DOHH2 (cell line): ENCODE measurements around the gene AIF1L.

Experiments used
- EZH2phosphoT487 ChIP-seq: fragments of 200-600 bp; sonication (generic); IDR thresholded peaks from 2 replicates; pipeline ENCODE4 v1.6.1; 2017; ENCODE audit warnings: borderline replicate concordance, mild to moderate bottlenecking, antibody characterized with exemption, low read length, moderate library complexity, mixed read lengths
- TF ChIP-seq, protein P1 (sequence below): fragments of 200-600 bp; sonication (generic); IDR thresholded peaks from one replicate; pipeline ENCODE4 v1.5.1; 2014; ENCODE audit warnings: antibody characterized with exemption, mild to moderate bottlenecking, low read depth, low read length; ENCODE audit not compliant: poor library complexity, severe bottlenecking

- no peak for TF ChIP-seq EZH2phosphoT487
- TF ChIP-seq, protein P1, sequence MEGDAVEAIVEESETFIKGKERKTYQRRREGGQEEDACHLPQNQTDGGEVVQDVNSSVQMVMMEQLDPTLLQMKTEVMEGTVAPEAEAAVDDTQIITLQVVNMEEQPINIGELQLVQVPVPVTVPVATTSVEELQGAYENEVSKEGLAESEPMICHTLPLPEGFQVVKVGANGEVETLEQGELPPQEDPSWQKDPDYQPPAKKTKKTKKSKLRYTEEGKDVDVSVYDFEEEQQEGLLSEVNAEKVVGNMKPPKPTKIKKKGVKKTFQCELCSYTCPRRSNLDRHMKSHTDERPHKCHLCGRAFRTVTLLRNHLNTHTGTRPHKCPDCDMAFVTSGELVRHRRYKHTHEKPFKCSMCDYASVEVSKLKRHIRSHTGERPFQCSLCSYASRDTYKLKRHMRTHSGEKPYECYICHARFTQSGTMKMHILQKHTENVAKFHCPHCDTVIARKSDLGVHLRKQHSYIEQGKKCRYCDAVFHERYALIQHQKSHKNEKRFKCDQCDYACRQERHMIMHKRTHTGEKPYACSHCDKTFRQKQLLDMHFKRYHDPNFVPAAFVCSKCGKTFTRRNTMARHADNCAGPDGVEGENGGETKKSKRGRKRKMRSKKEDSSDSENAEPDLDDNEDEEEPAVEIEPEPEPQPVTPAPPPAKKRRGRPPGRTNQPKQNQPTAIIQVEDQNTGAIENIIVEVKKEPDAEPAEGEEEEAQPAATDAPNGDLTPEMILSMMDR, result no peak
These were observed 16.2 kb downstream of the AIF1L start for GRCh38 chr9:131112374-131113154.
